HCEC 1CT (cell line): ENCODE measurements around the gene FRG2C.
"Not testable (repeated sequence)": the region's sequence is repeated elsewhere in the genome, so short reads cannot be mapped to it uniquely, and the experiment has no call there.

Experiments used
- DNase-seq: peaks from one replicate; pipeline ENCODE4 v3.0.0-alpha.2; 2017

Gene FRG2C

DNA sequence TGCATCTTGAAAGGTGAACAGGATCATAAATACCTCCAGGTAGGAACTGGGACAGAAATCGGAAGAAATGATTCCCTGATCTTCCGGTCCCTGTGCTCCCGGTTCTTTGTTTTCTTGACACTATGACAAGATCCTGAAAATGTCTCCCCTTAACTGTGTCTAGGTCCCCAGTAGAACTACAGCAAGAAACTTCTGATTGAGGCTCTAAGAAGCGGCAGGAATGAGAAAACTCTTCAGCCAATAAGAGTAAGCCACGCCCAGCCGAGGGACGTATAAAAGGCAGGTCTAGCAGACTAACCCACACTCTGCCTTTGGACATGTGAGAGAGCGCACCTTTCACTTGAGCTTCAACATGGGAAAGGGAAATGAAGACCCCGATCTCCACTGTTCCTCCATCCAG lies at the start of gene FRG2C:
FRG2C (plus strand) TSS at position 301 of the 400 bp plus-strand sequence; CDS start at position 353, 52 bp downstream.
- not testable (repeated sequence) for DNase-seq

DNA sequence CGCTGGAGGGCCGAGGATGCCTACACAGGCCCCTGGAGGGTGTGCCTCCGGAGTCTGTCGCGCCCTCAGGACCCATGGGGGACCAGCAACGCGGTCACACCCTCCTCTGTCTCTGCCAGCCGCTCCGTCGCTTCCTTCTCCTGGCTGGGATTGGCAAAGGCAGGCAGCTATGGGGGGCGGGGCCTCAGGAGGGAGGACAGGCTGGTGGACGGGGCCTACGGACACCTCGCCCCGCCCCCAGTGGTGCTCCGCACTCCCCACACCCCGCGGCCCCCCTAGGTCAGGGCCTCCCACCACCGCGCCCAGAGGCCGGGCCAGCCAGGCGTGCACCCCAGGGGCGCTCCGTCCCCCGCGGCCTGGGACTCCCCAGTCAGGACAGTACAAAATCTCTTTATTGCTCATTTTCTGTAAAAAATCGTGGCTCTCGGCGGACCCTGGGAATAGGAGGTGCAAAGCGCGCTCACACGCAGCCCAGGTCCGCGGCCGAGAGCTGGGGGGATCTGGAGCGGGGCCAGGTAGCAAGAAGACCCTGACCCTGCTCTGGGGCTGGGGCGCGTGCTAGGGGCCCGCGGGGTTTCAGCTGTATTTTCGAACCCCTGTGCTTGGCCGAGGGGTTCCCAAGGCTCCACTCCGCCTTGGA lies 45.3 kb upstream of the FRG2C start:
- DNase-seq, result not testable (repeated sequence)

DNA sequence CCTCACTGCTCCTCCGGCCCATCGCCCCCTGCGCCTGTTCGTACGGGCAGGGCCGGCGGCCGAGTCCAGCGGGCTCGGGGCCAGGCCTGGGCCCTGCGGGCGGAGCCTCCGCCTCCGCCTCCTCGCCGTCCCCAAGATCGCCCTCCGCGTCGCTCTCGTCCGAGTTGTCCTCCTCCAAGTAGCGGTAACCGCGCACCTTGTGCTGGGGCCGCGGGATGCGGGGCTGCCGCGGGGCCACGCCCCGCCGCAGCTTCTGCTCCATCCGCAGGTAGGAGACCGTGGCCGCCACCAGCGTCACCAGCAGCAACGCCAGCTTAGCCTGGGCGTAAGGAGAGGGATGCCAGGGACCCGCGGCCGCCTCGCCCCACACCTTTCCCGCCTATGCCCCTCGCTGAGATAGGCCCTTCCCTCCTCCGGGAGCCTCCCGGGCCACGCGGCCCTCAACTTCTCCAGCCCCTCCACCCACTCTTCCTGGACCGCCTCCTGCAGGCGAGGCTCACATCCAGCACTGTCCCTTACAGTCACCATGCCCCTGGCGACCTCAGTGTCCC lies 44.6 kb upstream of the FRG2C start:
- DNase-seq, result not testable (repeated sequence)

DNA sequence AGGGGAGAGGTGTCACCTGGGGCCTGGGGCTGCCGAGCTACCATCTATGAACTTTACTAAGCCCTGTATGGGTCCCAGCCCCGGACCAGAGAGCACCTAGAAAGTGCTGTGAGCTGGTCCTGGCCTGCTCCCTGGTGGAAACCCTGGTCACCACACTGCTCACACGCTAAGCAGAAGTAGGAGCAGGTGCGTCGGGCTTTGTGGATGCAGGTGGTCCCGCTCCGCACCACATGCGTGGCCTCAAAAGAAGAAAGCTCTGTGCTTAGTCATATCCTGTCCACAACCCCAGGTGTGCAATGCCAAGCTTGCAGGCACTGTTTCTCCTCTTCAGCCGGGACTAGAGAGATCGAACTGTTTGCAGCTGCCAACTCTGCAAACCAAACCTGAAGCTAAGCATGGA lies 42.4 kb upstream of the FRG2C start:
- not testable (repeated sequence) for DNase-seq

DNA sequence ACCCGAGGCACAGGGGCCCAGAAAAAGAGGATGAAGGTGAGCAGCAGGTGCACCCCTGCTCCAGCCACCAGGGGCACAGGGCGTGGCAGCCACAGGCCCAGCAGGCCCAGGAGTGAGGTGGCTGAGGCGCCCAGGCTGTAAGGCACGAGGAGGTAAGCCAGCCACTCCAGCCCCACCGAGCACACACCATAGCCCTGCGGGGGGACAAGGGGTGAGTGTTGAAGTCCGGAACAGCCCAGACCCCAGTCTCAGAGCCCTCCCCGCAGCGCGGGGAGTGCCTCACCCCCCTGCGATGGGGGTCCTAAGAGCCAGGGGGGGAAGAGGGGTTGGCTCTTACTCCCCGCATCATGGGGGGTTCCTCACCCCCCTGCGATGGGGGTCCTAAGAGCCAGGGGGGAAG lies 40.5 kb upstream of the FRG2C start:
- DNase-seq, result not testable (repeated sequence)

DNA sequence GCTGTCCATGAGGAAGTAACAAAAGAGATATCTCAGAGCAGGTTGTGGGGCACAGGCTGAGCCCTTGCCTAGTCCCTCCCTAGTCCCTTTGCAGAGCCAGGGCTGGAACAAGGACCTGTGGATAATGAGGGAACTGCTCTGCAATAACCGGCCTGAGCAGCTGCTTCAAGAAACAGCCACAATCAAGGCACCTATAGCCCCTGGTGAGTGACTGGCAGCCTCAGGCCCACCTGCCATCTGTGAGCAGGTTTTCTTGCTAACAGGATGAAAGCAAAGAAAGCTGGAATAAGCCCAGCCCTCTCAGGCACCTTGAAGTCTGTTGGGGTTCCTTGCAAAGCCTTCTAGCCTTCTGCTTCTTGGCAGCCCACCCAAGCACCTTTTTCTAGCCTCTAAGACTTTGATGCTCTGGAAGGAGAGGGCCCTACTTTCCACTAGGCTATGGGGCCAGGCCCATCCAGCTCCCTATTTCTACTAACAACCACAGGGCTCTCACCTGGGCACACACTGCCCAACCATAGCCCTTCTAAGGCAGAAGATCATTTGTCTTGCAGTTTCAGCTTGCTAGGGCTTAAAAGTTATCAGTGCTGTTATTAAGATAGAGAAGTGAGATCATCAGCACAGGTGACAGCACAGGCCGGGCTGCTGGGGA lies 33.1 kb upstream of the FRG2C start:
- DNase-seq, result not testable (repeated sequence)

DNA sequence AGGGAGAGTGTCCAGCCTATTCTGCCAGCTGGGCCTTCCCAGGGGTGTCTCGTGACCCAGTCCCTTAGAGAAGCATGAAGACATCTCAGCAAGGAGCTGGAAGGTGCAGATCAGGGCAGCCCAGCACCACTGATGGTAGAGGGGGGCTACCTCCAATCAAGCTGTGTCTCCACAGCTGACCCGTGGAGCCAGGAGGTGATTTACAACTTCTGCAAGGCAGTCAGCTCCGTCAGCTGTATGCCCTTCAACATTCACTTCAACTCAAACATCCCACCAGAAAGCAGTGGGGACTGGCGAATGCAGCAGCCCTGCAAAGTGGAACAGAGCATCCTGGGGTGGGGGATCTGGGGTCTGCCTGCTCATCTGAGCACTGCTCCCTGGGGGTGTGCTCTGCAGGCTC lies 32.6 kb upstream of the FRG2C start:
- no peak for DNase-seq

DNA sequence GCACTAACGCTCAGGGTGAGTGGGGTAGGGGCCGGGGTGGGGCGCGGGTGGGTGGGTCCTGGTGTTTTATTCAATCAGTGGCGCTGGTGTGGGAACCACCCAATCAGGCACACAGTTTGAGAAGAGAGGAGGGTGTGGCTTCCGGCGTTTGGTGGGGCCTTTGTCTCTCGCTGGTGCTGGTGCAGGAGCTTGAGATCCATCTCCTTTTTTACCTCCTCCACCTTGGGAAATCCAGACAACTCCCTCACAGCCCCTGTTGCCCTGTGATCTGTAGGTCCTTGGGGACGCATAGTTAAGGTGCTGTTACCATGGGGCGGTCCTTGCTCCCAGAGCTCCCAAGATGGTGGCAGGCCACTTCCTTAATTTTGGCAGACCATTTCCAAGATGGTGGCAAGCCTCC lies 25.2 kb upstream of the FRG2C start:
- not testable (repeated sequence) for DNase-seq

DNA sequence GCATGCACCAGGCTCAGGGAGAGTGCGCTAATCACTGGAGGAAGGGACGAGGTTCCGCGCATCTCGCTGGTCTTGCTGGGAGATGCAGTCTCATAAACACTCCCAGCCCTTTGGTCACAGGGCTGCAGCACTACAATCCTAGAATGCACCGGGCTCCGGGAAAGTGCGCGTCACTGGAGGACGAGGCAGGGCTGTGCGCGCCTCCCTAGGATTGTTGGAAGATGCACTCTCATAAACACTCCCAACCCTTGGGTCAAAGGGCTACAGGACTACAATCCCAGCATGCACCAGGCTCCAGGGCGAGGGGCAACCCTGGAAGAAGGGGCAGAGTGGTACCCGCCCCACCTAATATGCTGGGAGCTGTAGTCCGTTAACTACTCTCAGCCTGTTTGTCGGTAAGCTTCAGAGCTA lies 23.0 kb upstream of the FRG2C start:
- not testable (repeated sequence) for DNase-seq

DNA sequence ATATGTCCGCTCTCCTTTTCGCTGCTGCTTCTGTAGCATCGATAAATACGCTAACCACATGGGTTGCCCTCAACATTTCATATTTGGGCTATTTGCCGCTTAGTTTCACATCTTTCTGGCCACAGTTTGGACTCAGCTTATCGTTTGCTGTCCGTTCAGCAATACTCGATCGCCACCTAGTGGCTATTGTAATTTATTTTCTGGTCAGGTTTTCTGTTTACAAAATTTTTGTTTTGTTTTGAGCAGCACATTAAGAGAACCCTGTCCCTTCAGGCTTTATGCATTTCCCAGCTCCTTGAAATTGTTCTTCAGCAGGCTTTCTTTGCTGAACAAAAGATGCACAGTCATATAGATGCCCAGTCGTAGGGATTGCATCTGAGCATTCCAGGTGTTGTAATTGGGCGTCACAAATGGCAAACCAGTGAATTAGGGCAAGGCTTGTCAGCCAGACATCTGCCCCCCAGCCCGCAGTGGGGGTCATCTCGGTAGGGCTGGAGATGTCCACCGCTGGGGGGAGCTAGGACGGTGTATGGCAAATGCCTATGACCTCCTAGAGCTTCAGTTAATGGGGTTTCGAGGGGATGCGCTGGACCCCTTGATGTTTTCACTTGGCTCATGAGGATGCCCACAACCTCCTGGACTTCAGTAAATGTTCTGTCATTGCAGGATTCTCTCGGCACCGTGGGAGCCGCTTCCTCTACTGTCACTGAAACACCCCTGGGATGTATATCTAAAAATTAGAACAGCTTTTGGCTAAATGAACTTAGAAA lies 20.9 kb upstream of the FRG2C start:
- peak; percentile 39 for DNase-seq

DNA sequence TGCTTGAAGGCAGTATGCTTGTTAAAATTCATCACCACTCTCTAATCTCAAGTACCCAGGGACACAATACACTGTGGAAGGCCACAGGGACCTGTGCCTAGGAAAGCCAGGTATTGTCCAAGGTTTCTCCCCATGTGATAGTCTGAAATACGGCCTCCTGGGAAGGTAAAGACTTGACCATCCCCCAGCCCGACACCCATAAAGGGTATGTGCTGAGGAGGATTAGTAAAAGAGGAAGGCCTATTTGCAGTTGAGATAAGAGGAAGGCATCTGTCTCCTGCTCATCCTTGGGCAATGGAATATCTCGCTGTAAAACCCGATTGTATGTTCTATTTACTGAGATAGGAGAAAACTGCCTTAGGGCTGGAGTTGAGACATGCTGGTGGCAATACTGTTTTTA lies 18.6 kb upstream of the FRG2C start:
- not testable (repeated sequence) for DNase-seq

DNA sequence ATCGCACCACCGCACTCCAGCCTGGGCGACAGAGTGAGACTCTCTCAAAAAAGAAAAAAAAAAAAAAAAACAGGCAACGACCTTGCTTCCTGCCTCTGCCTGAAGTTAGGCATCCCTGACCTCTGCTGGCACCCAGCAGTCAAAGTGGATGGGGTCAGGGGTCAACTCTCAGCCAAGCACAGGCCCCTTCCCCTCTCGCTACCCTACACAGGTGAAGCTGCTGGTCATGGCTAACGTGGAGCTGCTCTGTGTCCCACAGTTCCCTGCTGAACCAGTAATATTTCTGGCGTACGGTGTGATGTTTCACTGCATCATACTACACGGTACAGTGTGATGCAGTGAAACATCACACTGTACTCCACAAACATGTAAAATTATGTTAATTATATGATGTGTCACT lies 13.9 kb upstream of the FRG2C start:
- DNase-seq, result no peak

DNA sequence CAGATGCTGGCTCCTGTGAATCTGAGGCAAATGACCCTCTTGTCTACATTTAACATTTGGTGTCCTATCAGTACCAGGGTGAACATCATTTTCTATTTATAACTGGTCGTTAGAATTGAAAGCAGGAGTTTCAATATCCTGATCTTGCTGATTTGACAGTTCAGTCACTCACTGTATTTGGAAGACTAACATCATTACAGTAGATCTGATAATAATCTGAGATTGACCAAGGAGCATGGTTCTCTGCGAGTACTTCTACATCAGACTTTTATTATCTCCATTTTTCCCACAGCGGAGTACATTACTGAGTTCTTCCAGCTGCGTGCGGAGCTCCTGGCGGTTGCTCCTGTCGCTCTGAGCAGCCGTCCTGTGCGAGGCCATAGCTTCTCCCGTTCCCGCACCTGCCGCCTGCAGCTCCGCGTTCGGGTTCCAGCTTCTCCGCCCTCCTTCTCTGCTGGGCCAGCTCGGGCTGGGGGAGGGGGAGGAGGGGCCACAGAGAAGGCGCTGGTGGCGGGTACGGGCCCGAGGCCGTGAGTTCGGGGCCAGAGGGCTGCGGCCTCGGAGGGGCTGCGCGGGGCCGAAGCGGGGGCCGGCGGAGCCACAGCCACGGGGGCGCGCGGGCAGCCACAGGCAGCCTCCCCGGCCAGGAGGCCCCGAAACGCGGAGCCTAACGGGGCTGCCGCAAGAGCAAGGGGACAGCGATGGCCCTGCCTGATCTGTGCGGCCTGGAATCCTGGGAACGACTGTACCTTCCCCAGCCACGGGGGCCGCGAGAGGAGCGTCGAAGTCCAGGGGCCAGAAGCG lies 8.8 kb upstream of the FRG2C start:
- not testable (repeated sequence) for DNase-seq

DNA sequence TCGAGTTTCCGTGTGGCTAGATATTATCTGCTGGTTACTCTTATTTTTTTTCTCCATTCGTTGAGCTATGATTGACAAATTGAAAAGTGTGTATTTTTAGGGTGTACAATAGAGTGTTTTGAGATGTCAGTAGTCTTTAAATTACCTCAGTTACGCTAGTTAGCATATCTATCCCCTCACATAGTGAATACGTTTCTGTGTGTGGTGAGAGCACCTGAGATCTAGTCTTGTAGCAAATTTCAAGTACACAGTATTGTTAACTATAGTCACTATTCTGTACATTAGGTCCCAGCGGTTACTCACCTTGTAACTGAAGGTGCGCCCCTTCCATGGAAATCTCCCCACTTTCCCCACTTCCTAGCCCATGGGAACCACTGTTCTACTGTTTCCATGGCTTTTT lies 8.2 kb upstream of the FRG2C start:
- not testable (repeated sequence) for DNase-seq

DNA sequence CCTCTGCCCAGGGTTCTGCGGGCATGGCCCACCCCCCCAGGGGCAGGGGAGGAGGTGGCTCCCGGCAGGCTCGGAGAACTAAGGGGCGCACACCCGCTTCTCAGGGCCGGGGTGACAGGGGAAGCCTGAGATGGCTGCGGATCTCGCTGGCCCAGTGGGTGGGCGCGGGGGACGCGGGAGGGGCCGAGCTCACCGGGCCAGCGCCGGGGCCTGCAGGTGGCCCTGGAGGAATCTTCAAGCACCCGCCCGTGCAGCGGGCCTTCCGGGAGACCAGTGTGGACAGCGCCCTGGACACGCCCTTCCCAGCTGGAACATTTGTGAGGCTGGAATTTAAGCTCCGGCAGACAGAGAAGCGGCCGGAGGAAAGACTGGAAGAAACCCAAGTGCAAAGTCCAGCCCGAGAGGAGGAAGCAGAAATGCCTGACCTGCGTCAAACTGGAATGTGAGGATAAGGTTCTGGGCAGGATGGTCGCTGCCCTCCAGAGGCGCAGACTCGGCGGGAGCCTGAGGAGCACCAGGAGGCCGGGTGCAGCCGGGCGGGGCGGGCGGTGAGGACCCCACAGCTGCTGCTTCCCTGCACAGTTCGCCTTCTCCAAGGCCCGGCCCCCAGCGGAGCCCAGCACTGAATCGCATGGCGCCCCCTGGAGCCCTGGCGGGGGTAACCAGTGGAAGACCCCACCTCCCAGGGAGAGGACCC lies 5.6 kb upstream of the FRG2C start:
- DNase-seq, result peak; percentile 43

DNA sequence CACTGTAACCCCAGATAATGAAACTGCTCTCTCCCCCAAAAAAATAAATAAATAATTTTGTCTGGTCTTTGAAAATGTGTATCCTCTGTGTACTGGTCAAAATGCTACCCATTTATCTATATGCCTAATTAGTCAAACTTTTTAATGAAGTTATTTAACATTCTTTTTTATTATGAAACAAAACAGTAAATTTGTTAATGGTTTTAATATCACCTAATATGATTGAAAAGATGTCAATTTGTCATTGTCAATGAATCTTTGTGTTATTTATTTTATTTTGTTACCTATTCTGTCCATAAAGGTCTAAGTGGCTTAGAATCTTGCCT lies 5.1 kb upstream of the FRG2C start:
- DNase-seq, result not testable (repeated sequence)

DNA sequence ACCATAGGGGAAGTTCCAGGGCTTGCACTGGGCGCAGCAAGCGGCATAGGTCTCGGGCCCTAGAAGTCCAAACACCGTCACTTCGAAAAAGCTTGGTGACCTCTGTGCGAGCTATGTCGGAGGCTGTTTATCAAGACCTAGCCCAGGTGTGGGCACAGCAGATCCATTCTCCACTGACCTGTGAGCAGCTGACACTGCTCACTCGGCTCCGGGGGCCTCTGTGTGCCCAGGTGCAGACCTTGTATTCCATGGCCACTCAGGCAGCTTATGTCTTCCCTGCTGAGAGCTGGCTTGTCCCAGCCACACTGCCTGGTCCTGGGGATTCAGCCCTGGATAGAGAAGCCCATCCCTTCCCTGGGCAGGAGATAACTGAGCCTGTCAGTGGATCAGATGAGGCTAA lies 1.5 kb downstream of the FRG2C start:
- not testable (repeated sequence) for DNase-seq

DNA sequence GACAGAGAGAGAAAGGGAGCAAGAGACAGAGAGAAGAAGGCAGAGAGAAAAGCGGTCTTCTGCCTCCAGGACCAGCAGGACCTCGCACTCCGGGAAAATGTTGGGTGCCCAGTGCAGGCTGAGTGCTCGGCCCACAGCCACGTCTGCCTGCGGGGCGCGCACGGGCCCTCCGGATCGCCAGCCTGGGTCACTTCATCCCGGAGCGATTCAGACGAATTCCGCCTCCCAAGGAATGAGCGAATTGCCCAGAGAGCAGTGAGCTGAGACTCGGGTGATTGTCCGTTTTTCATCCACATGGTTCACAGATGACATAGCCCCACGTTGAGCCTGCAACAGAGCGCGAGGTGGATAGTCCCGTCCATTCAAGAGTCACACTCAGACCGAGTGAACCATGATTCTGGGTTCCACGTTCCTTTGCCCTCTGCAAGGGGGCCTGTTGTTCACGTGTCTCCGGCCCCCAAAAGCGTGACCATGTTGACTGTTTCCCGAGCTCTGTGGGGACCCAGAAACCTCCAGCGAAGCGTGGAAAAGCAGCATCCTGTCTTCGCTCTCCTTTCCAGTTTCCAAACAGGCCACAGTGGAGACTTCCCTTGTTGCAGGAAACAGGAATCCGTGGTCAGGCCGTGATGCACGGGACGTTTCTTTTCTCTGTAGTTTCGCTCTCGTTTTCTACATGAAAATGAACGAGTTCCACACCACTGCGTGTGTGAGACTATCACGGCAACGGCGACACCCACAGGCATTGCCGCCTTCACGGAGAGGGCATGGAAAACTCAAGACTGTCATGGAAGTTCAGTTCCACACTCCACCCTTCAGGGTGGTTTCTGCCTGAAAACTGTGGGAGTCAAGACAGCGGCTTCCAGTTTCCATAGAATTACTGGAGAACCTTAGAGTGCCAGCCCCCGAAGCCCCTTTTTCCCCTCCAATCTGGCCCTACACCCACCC lies 3.9 kb downstream of the FRG2C start:
- DNase-seq, result not testable (repeated sequence)

DNA sequence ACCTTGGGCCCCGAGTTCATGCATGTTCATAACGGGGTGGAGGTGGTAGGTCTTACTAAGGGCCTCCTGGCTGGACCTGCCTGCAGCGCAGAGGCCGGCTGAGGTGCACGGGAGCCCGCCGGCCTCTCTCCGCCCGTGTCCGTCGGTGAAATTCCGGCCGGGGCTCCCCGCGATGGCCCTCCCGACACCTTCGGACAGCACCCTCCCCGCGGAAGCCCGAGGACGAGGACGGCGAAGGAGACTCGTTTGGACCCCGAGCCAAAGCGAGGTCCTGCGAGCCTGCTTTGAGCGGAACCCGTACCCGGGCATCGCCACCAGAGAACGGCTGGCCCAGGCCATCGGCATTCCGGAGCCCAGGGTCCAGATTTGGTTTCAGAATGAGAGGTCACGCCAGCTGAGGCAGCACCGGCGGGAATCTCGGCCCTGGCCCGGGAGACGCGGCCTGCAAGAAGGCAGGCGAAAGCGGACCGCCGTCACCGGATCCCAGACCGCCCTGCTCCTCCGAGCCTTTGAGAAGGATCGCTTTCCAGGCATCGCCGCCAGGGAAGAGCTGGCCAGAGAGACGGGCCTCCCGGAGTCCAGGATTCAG lies 4.7 kb downstream of the FRG2C start:
- not testable (repeated sequence) for DNase-seq
